ENCODE measurements around the gene SIM2. TPM values are rescaled to one million over a fixed set of nuclear protein-coding genes. Genes with fewer than 3 reads are reported as not detected.

SIM2 gene
- total RNA-seq, 2 experiments from 2014 or later = not detected

GRCh38 chr21:36729310-36729970 lies 30.5 kb downstream of the SIM2 start:
- Mint-ChIP-seq H3K36me3 (no peaks in the 10 kb centered on the region), H3K9me3 (no peaks in the 10 kb centered on the region), H3K27ac (no peak overlapping the region), H3K4me3 (no peak overlapping the region), H3K27me3 (peaks cover 7% of the 10 kb centered on the region), H3K4me1 (no peaks in the 10 kb centered on the region)
- no peak for DNase-seq

- H3K27me3 Mint-ChIP-seq = peaks cover 7% of the 10 kb centered on the region
- DNase-seq = no peak
- no peaks in the 10 kb centered on the region for H3K9me3 Mint-ChIP-seq
- H3K36me3 Mint-ChIP-seq = no peaks in the 10 kb centered on the region
- H3K27ac Mint-ChIP-seq = no peak overlapping the region
- H3K4me3 Mint-ChIP-seq = no peak overlapping the region
- H3K4me1 Mint-ChIP-seq = no peaks in the 10 kb centered on the region
Measured at GRCh38 chr21:36730291-36731281, 31.7 kb downstream of the SIM2 start.

- H3K36me3 Mint-ChIP-seq = no peaks in the 10 kb centered on the region
- DNase-seq = no peak
- H3K4me3 Mint-ChIP-seq = no peak overlapping the region
- peaks cover 18% of the 10 kb centered on the region for H3K27me3 Mint-ChIP-seq
- H3K9me3 Mint-ChIP-seq = no peaks in the 10 kb centered on the region
- no peak overlapping the region for H3K27ac Mint-ChIP-seq
- no peaks in the 10 kb centered on the region for H3K4me1 Mint-ChIP-seq
Measured at GRCh38 chr21:36732217-36732616, 33.3 kb downstream of the SIM2 start.

- no peak for DNase-seq
- no peak overlapping the region for H3K27ac Mint-ChIP-seq
- H3K27me3 Mint-ChIP-seq = peaks cover 21% of the 10 kb centered on the region
- H3K9me3 Mint-ChIP-seq = no peaks in the 10 kb centered on the region
- no peaks in the 10 kb centered on the region for H3K4me1 Mint-ChIP-seq
- no peak overlapping the region for H3K4me3 Mint-ChIP-seq
- H3K36me3 Mint-ChIP-seq = no peaks in the 10 kb centered on the region
Measured at GRCh38 chr21:36732761-36733160, 33.8 kb downstream of the SIM2 start.

GRCh38 chr21:36733857-36734256 lies 34.9 kb downstream of the SIM2 start:
- DNase-seq = no peak
- peaks cover 21% of the 10 kb centered on the region for H3K27me3 Mint-ChIP-seq
- H3K4me3 Mint-ChIP-seq = no peak overlapping the region
- H3K36me3 Mint-ChIP-seq = no peaks in the 10 kb centered on the region
- H3K4me1 Mint-ChIP-seq = no peaks in the 10 kb centered on the region
- no peaks in the 10 kb centered on the region for H3K9me3 Mint-ChIP-seq
- H3K27ac Mint-ChIP-seq = no peak overlapping the region

GRCh38 chr21:36734367-36735200 lies 35.7 kb downstream of the SIM2 start:
- DNase-seq = no peak
- Mint-ChIP-seq H3K4me3 (no peak overlapping the region), H3K36me3 (no peaks in the 10 kb centered on the region), H3K4me1 (no peaks in the 10 kb centered on the region), H3K27ac (no peak overlapping the region), H3K27me3 (peaks cover 22% of the 10 kb centered on the region), H3K9me3 (no peaks in the 10 kb centered on the region)

- Mint-ChIP-seq H3K4me3 (no peak overlapping the region), H3K36me3 (no peaks in the 10 kb centered on the region), H3K27me3 (peaks cover 19% of the 10 kb centered on the region), H3K9me3 (no peaks in the 10 kb centered on the region), H3K27ac (no peak overlapping the region), H3K4me1 (no peaks in the 10 kb centered on the region)
- no peak for DNase-seq
Measured at GRCh38 chr21:36735201-36735515, 36.2 kb downstream of the SIM2 start.

- H3K27ac Mint-ChIP-seq = no peak overlapping the region
- DNase-seq = no peak
- H3K36me3 Mint-ChIP-seq = no peaks in the 10 kb centered on the region
- peaks cover 18% of the 10 kb centered on the region for H3K27me3 Mint-ChIP-seq
- H3K4me1 Mint-ChIP-seq = no peaks in the 10 kb centered on the region
- no peak overlapping the region for H3K4me3 Mint-ChIP-seq
- H3K9me3 Mint-ChIP-seq = no peaks in the 10 kb centered on the region
Measured at GRCh38 chr21:36735724-36736320, 36.9 kb downstream of the SIM2 start.

GRCh38 chr21:36738489-36739126 lies 39.7 kb downstream of the SIM2 start:
- Mint-ChIP-seq H3K4me1 (no peaks in the 10 kb centered on the region), H3K27ac (no peak overlapping the region), H3K4me3 (no peak overlapping the region), H3K27me3 (peaks cover 18% of the 10 kb centered on the region), H3K36me3 (no peaks in the 10 kb centered on the region), H3K9me3 (no peaks in the 10 kb centered on the region)
- DNase-seq = no peak

- no peaks in the 10 kb centered on the region for H3K4me1 Mint-ChIP-seq
- H3K36me3 Mint-ChIP-seq = no peaks in the 10 kb centered on the region
- no peaks in the 10 kb centered on the region for H3K9me3 Mint-ChIP-seq
- DNase-seq = no peak
- peaks cover 39% of the 10 kb centered on the region for H3K27me3 Mint-ChIP-seq
- H3K4me3 Mint-ChIP-seq = no peak overlapping the region
- H3K27ac Mint-ChIP-seq = no peak overlapping the region
Measured at GRCh38 chr21:36741506-36741905, 42.6 kb downstream of the SIM2 start.

GRCh38 chr21:36743008-36743407 lies 44.1 kb downstream of the SIM2 start:
- Mint-ChIP-seq H3K27ac (no peak overlapping the region), H3K27me3 (peaks cover 37% of the 10 kb centered on the region), H3K36me3 (no peaks in the 10 kb centered on the region), H3K9me3 (no peaks in the 10 kb centered on the region), H3K4me1 (peaks cover 4% of the 10 kb centered on the region), H3K4me3 (no peak overlapping the region)
- no peak for DNase-seq

GRCh38 chr21:36743446-36743845 lies 44.5 kb downstream of the SIM2 start:
- H3K27me3 Mint-ChIP-seq = peaks cover 40% of the 10 kb centered on the region

GRCh38 chr21:36744190-36744559 lies 45.3 kb downstream of the SIM2 start:
- H3K36me3 Mint-ChIP-seq = peaks cover 1% of the 10 kb centered on the region
- peaks cover 6% of the 10 kb centered on the region for H3K4me1 Mint-ChIP-seq
- DNase-seq = no peak
- H3K9me3 Mint-ChIP-seq = no peaks in the 10 kb centered on the region
- no peak overlapping the region for H3K4me3 Mint-ChIP-seq
- peaks cover 46% of the 10 kb centered on the region for H3K27me3 Mint-ChIP-seq
- no peak overlapping the region for H3K27ac Mint-ChIP-seq

More at GRCh38 chr21:36743446-36743845, 44.5 kb downstream of the SIM2 start:
- Mint-ChIP-seq H3K4me1 (peaks cover 6% of the 10 kb centered on the region), H3K4me3 (no peak overlapping the region), H3K9me3 (no peaks in the 10 kb centered on the region), H3K27ac (no peak overlapping the region), H3K36me3 (peaks cover 1% of the 10 kb centered on the region)
- no peak for DNase-seq

GRCh38 chr21:36744560-36745231 lies 45.8 kb downstream of the SIM2 start:
- Mint-ChIP-seq H3K4me1 (peaks cover 6% of the 10 kb centered on the region), H3K9me3 (no peaks in the 10 kb centered on the region), H3K27ac (no peak overlapping the region), H3K4me3 (no peak overlapping the region), H3K36me3 (peaks cover 2% of the 10 kb centered on the region), H3K27me3 (peaks cover 47% of the 10 kb centered on the region)
- DNase-seq = no peak

Measured in activated naive CD8-positive, alpha-beta T cell treated with anti-CD3 and anti-CD28 coated beads for 36 hours (primary cell).